GM19023 (cell line): ENCODE results near the gene UBIAD1.

Experiments
- ATAC-seq: cut with Tn5 transposase; IDR thresholded peaks from one replicate; pipeline ENCODE4 v1.9.1; 2021; ENCODE audit warnings: mild to moderate bottlenecking, moderate library complexity; ENCODE audit not compliant: unreplicated experiment

UBIAD1 gene

DNA sequence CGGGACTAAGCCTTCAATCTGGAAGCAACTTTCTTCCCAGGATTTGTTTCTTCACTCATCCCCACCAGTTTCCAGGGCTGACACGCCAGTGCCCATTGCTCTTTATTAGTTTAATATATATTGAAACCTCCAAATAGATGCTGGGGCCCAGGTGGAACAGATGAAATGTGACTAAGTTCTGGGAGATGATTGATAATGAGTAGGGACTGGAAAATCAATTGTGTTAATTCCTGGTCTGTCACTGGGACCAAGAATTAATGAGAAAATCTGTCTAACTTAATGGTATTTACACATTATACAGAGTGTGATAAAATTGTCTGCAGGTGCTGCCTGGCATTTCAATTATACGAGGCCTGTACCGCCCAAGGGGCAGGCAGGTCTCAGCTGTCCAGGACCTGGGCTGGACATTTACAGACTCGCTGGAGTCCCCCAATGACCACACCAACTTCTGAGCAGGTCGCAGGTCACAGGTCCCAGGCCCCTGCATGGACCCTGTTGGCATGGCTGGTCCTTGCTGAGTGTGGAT, 35.8 kb downstream of the UBIAD1 start:
- ATAC-seq: no peak

DNA sequence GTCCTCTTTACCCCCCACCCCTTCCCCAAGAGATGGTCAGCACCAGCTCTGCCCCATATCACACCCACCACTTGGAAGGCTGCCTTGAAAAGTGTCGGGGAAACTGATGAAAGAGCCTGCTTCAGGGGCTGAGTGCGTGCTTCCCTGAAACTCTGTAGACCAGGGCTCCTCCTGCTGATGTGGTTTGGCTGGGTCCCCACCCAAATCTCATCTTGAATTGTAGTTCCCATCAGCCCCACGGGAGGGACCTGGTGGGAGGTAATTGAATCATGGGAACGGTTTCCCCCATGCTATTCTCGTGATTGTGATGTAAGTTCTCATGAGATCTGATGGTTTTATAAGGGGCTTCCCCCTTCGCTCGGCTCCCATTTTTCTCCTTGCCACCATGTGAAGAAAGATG, 36.4 kb downstream of the UBIAD1 start:
- ATAC-seq: no peak

DNA sequence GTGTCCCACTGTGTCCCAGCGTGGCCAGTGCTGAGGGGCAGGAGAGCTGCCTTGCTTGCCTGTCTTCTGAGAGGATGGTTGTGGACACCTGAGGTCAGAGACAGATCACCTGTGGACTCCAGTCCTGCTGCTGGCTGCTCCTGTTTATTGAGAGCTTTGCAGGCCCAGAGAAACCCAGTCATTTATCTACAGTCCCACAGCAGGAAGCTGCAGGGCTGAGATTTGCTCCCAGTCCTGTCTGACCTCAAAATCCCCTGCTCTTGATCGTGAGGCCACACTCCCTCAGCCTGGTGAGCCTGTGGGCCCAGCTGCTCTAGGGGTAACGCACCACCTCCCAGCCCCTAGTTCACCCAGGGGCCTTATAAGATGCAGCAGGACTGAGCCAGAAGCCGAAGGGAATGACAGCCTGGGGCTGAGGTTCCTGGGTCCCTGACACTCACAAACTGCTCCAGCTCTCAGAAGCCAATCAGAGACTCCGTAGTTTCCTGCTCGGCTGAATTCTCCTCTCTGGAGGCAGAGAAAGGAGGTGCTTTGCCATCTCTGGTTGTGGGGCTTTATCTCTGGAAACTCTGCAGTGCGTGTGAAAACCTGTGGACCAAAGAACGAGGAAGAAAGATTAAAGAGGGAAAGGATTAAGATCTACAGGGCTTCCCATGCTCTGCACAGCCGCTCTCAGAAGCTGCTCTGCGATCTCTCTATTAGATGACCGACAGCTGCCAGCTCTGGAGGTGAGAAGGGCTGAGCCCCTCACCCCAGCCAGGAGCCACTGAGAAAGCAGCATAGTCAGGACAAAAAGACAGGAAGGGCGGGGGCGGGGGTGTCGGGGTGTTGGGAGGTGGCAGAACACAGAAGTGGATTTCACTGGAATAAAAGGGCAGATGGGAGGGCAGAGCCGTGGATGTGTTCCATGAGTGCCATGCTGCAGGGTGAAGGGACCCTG, 39.1 kb downstream of the UBIAD1 start:
- ATAC-seq: no peak

DNA sequence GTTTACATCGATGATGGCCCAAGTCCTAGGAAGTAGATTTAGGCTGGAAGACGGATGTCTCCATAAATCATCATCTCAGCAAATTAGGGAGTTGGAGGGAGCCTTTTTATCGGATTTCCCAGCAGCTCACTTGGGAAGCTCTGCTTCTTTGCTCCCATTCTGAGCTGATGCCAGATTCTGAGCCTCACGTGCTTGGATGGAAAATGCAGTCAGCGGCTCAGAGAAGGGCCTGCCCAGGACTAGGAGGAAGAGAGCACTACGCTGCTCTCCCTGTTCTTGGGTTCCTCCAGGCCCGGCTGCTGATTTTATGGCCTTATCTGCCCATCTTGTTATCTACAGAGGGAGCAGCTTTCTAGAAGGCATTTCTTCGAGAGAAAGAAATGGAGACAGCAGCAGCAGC, 42.0 kb downstream of the UBIAD1 start:
- ATAC-seq: no peak

DNA sequence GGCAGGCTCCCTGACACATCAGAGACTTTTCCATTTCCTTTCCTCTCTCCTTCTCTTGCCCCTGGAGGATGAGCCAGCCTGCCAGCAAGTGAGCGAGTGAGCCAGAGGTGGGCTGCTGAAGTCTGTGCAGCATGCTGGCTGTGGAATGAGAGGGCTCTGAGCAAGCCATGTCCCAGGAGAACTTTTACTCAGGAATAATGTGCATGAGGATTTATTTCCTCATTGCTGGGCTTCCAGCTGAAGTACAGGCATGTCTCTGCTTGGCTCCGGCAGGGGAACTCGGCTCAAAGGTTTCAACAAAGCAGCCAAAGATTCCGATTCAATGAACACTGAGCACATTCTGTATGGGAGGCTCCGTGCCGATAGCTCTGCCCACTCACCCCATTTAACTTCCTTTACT, 43.7 kb downstream of the UBIAD1 start:
- no peak for ATAC-seq

DNA sequence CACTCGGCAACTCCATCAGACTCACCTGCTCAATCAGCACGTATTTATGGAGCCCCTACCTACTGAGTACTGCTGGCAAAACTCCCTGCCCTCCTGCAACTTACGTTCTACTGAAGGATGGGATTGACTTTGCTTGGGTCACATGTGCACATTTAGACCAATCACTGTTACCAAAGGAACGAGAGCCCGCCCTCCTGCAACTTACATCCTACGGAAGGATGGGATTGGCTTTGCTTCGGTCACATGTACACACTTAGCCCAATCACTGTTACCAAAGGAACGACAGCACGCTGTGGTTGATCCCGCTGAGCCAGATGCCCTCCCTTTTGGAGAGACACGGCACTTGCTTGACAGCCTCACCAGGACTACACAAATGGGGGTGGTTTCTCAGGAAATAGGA, 46.0 kb downstream of the UBIAD1 start:
- ATAC-seq: no peak

DNA sequence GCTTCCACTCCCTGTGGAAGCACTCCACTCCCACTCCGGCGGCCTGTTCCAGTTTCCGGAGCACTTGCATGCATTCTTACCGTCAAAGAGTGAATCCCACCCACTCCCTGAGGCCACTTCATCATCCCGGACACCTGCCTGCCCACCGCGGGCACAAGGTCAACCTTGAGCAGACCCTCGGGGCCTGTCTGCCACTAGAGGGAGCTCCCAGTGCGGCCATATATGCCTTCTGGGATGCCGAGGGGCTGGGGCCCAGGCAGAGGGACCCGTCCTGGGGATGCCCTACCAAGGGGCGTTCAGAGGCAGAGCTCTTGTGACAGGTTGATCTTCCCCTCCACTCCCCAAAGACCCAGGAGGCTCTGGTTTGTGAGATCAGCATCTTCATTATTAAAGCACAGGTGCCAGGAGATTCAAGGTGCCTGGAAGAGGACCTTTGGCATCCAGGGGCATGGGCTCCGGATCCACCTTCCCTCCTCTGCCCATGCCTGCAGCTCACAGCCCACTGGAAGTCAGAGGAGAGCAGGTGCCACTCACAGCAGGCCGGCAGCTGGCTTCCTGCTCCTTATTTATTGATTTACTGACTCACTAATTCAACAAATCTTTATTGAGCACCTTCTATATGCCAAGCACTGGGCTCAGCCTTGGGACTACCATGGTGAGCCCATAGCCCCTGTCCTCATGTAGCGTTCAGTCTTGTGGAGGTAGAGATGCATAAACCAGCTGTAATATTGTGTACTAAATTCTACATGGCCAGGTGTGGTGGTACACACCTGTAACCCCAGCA, 47.3 kb downstream of the UBIAD1 start:
- no peak for ATAC-seq

DNA sequence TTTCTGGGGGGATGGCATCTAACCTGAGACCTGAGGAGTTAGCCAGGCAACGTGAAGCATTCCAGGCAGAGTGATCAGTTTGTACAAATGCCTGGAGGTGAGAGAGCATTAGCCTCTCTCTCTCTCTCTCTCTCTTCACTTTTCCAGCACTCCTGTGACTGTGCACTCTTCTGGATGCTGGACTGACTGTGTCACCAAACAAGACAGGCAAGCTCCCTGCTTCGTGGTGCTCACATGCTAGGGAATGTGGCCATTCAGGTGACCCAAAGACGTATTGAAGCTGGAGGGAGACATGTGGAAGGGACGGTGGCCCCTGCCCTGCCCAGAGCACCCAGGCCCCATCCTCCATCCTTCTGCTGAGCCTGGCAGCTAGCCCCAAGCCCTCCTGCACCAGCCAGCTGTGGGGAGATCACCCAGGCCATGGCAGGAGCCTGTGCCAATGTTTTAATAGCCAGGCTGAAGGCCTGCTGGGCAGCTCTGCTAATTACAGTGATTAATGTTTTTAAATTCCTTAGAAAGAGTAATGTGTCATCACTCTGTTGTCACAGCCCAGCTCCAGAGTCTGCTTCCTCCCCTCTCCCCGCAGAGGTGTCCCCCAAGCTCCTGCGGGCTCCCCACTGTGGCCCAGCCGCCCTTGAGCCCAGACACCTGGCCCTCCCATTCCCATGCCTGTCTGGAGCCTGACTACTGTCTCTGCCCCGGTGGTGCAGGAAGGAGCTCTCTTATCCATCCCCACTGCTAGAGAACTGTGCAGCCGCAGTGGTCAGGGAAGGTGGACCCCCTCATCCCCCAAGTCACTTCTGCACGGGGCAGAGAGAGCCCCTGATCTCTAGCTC, 48.9 kb downstream of the UBIAD1 start:
- ATAC-seq: no peak

DNA sequence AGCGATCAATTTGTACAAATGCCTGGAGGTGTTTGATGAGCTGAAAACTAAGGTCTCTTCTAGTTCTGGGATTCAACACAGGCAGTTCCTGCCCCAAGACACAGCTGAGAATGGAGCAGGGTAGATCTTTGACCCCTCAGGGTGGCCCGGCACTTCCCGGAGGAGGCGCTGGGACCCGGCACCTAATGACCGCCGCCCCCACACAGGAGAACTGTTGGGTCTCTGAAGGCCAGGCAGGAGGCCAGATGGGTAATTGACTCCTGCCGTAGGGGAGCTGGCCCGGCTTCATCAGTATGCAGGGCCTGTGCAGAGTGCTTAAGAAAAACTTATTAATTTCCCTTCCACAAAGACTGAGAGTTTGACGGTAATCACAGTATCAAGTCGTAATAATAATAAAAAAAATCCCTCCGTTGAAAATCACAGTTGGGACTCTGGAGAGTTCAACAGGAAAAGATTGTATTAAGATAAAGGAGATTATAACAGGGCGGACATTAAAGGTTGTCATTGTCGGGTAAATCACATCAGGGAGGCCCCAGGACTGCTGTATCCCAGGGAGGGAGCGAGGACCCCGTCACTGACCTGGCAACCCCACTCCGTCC, 51.7 kb downstream of the UBIAD1 start:
- no peak for ATAC-seq

DNA sequence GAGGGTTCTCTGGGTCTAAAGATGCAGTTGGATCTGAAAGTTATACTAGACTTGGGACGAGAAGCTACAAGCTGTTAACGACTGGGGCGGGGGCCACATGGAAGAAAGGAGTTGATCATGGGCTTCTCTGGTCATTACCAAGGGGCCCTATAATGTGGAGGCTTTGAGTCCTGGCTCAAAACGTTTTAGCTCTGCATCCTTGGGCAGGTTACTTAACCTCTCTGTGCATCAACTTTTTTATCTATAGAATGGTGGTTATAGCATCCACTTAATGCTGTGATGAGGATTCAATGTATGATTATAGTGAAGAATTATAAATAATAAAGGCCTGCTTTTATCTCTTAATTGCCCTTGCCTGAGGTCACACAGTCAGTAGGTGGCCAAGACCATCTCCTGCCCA, 53.1 kb downstream of the UBIAD1 start:
- no peak for ATAC-seq

DNA sequence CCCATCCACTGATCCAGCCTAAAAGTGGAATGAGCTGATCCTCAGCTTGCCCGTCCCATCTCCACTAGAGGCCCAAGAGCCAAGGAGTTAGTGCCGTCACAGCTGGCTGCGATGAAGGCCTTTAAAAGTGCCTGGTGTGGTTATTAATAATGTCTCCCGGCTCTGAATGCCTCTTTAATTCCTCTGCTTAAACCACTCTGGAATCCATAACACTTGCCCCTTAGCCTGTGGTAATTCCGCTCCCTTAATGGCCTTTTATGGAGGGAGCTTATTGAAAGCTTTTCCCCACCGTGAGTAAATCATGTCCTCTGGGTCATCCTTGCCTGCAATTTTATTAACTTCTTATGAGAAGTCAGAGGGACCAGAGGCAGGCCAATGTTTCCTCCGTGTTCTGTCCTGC, 55.4 kb downstream of the UBIAD1 start:
- no peak for ATAC-seq

DNA sequence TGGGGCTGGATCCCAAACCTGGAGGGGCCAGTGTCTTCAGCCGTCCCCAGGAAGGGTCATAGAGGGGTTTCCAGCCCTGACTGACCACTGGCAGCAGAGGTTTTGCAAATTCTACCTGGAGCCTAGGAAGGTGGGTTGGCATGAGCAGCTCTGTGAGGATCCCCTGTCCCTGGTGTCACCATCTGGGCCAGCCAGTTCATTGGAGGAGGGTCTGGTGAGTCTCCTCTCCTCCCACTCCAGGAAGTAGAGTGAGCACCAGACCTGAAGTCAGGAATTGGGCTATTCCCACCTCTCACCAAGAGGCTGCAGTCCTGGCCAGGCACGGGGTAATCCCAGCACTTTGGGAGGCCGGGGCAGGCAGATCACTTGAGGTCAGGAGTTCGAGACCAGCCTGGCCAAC, 57.4 kb downstream of the UBIAD1 start:
- ATAC-seq: no peak

DNA sequence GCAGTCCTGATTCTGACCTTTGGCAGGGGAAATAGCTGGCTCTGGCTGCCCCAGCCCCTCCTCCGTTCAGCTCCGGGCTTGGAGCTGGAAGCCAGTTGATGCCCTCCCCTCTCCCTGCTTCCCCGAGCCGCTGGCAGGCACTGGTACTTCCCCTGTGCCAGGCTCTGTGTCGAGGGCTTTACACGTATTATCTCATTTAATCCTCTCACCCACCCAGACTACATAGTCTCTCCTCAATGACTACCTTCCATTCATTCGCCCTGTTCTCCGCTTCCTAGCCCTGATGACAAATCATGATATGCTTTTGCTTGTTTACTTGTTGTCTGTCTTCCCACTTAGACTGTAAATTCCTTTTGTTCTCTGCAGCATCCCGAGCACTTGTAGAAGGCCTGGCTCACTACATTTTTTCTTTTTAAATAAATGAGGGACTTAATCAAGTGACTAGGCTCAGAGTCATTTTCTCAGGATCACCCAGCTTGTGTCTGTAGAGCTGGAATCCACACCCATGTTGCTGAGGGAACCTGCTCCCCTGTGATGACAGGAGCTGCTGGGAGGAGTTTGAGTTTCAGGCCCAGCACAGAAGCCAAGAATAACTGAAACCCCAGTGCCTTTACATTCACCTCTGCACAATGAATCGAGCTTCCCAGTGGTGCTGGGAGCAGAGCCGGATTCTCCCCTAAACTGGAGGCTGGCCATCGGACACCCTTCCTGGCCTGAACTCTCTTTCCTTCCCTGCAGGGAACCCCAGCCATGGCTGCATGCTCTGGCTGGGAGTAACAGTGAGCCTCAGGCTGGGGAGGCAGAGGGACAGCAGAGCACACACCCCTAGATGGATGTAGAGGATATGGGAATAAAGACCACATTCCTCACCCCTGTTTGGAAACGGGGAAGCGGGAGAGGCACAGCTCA, 58.3 kb downstream of the UBIAD1 start:
- ATAC-seq: no peak

DNA sequence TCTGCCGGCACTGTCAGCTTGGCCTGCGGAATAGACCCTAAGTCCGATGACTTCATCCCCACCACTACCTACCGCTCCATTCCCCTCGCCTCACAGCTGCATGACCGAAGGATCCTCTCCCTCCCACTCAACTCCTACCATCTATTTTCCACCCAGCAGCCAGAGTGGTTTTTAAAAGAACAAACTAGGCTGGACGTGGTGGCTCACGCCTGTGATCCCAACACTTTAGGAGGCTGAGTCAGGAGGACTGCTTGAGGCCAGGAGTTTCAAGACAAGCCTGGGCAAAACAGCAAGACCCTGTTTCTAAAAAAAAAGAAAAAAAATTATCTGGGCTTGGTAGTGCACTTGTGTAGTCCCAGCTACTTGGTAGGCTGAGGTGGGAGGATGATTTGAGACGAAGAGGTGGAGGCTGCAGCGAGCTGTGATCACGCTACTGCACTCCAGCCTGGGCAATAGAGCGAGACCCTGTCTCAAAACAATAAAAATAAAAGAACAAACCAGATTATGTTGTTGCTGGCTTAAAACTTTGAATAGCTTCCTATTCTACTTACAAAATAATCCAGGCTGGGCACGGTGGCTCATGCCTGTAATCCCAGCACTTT, 59.0 kb downstream of the UBIAD1 start:
- ATAC-seq: no peak

DNA sequence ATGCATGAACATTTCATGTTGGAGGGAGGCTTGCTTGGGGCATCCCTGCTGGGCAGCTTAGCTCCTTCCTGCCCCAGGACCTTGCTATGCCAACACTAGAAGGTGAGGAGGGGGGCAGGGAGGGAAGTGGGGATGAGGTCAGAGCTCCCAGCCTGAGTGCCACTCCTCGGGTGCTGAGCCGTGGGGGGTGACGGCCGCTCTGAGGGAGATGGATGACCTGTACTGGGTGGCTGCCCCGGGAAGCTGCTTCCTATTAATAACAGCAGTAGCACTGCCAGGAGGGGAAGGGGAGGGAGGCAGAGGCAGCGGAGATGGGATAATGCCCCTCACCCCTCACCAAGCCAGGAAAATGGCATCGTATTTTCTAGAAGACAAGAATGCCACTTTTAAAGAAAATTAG, 60.6 kb downstream of the UBIAD1 start:
- ATAC-seq: no peak

DNA sequence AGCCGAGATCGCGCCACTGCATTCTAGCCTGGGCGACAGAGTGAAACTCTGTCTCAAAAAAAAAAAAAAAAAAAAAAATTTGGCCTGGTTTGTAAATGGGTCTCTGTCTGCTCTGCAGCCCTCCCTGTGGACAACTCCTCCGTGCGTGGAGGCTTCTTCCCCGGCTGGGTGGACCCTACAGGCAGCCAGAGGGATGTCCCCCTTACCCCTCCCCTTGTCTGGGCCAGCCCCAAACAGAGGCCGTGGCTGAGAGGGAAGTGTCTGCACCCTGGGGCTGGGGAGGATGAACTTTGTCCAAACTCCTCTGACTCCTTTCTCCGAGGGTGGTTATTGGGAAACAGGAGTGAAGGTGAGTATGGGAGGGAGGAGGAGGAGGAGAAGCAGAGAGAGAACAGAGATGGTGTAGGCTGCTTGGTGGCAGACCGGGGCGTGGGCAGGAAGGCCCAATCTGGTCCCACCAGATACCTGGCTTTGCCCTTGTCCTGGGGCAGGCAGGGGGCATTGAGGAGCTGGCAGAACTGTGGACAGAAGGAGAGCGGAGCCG, 61.3 kb downstream of the UBIAD1 start:
- ATAC-seq: no peak

DNA sequence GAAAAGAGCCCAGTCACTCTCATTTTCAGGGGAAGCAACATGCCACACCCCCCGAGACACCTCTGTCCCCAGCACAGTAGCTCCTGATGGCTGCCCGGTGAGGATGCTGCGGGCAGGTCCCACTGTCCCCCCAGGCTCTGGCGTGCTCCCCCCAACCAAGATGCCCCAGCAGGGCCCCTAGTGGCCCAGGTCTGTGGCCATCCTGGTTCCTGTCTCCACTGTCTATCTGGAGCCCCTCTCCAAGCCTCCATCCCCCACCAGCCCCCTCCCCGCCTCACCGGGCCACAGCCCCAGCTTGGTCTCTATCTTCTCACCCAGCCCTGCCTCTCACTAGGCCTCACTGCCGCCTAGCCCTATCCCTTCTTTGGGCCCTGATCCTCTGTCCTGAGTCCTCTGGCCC, 61.8 kb downstream of the UBIAD1 start:
- no peak for ATAC-seq

DNA sequence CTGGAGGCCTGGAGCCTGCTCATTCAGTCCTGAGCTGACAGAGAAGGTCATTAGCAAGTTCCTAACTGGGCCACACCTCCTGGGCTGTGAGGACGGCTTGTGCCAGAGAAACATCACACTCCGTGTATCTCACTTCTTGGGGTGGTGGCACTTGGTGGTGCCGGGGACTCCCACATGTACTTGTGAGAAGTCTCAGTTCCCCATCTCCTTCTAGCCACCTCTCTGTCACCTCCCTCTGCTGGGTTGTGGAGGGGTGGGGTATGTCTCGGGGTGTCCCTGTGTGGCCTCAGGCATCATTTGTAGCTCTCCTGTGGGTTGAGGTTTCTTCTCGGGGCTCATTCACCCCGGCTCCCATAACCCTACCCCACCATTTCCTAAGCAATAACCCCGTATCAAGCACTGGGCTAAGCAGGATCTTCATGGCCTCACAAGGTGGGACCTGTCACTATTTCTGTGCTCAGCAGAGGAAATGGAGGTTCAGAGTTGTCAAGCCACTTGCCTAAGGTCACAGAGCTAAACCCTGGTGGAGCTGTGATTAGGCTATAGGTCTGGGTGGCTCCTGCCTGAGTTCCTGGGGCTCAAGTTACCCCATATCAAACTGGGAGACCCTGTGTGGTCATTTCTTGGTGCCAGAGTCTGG, 62.5 kb downstream of the UBIAD1 start:
- peak; percentile 88 for ATAC-seq
